Gastroesophageal sphincter (tissue), 3 donors: ENCODE measurements around the gene GPC1.

Experiments
- CTCF ChIP-seq, 4 experiments: fragments of 200-600 bp in 2 of 4; fragments of 450-650 bp in 2 of 4; sonication (generic) in 1 of 4; IDR thresholded peaks; one replicate each; pipeline ENCODE4 v1.5.1; 2017 to 2019; ENCODE audit warnings: antibody characterized with exemption in 4 of 4, mild to moderate bottlenecking in 2 of 4, moderate library complexity in 2 of 4
- POLR2A ChIP-seq, 2 donors: fragments of 450-650 bp; IDR thresholded peaks; one replicate each; pipeline ENCODE4 v1.6.1; 2017; ENCODE audit warnings: antibody characterized with exemption in 2 of 2, mild to moderate bottlenecking in 2 of 2, moderate library complexity in 1 of 2

GRCh38 chr2:240491483-240491882 is 56.0 kb downstream of the GPC1 start:
- no peak for TF ChIP-seq POLR2A (IDR thresholded peaks at IDR 0.05)
- no peak for TF ChIP-seq CTCF (IDR thresholded peaks at IDR 0.05)
